Activated CD8-positive, alpha-beta T cell treated with anti-CD3 and anti-CD28 coated beads for 36 hours (primary cell): ENCODE data around the gene EFCAB6. TPM values are rescaled to one million over a fixed set of nuclear protein-coding genes. Genes with fewer than 3 reads are reported as not detected.

Source experiments
- ATAC-seq: fragments of 200-7000 bp; cut with Tn5 transposase; one replicate; pipeline ENCODE4 v1.10.0; 2021; ENCODE audit warnings: mild to moderate bottlenecking, moderate library complexity
- CTCF ChIA-PET: fragments of 350-600 bp; sonication (Branson Sonifier 250); formaldehyde crosslinking; loops from one replicate; lab custom pipeline; 2021; ENCODE audit warnings: antibody characterized with exemption; lab: Charles Lee
- POLR2A ChIA-PET: fragments of 350-600 bp; sonication (Branson Sonifier 250); formaldehyde crosslinking; loops from one replicate; lab custom pipeline; 2021; ENCODE audit warnings: antibody characterized with exemption; lab: Charles Lee
- DNase-seq: peaks from one replicate; pipeline ENCODE4 v3.0.0-alpha.2; 2020
- H3K27ac Mint-ChIP-seq: one replicate; pipeline ENCODE4 v1.8.0; 2021; ENCODE audit warnings: mild to moderate bottlenecking, mixed read lengths
- H3K27me3 Mint-ChIP-seq: one replicate; pipeline ENCODE4 v1.8.0; 2021; ENCODE audit warnings: mixed read lengths
- H3K36me3 Mint-ChIP-seq: one replicate; pipeline ENCODE4 v1.8.0; 2021; ENCODE audit warnings: low read depth, mixed read lengths
- H3K4me1 Mint-ChIP-seq: one replicate; pipeline ENCODE4 v1.8.0; 2021; ENCODE audit warnings: low read depth, mixed read lengths
- H3K4me3 Mint-ChIP-seq: one replicate; pipeline ENCODE4 v1.8.0; 2021; ENCODE audit warnings: mild to moderate bottlenecking, moderate library complexity, mixed read lengths
- H3K9me3 Mint-ChIP-seq: one replicate; pipeline ENCODE4 v1.8.0; 2021; ENCODE audit warnings: mixed read lengths
- intact Hi-C: fragments of 100-400 bp; cut with micrococcal nuclease; formaldehyde crosslinking; loops from one replicate; pipeline ENCODE4 v1.10.0; 2022
- total RNA-seq, 2 experiments: library from RNA; stranded (reverse); gene quantifications; one replicate each; pipeline ENCODE4 v1.2.3, GENCODE V29; 2021
- TF ChIP-seq, protein P1 (sequence below): fragments of 200-600 bp; IDR thresholded peaks from one replicate; pipeline ENCODE4 v1.8.0; 2022; ENCODE audit warnings: antibody characterized with exemption, mild to moderate bottlenecking

Gene EFCAB6
- total RNA-seq, 2 experiments from 2014 or later, result 0.16 to 0.29 TPM

DNA sequence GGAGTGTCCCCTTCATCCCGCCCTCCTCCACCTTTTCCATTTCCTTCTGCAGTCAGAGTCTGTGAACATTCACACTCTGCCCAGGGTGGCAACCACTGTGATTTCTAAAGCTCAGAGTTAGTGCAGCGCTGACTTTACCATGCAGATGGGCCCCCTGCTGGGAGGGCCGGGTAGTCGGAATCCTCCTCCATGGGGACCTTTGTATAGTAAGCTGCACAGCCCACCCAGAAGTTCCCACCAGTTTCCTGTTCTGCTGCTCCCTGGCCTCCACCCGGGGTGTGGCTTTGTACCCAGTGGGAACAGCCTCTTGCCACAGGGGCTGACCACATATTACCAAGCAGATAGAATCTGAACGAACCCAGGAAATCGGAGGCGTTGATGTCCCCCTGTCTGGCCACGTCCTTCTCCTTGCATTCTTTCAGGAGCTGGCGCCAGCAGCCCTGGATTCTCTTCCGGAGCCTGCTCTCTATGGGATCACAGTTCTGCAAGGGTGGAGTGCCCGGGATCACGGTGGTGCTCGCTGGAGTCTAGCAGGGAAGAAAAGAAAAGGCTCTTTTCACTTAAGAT lies 275.0 kb downstream of the EFCAB6 start:
- TF ChIP-seq, protein P1, sequence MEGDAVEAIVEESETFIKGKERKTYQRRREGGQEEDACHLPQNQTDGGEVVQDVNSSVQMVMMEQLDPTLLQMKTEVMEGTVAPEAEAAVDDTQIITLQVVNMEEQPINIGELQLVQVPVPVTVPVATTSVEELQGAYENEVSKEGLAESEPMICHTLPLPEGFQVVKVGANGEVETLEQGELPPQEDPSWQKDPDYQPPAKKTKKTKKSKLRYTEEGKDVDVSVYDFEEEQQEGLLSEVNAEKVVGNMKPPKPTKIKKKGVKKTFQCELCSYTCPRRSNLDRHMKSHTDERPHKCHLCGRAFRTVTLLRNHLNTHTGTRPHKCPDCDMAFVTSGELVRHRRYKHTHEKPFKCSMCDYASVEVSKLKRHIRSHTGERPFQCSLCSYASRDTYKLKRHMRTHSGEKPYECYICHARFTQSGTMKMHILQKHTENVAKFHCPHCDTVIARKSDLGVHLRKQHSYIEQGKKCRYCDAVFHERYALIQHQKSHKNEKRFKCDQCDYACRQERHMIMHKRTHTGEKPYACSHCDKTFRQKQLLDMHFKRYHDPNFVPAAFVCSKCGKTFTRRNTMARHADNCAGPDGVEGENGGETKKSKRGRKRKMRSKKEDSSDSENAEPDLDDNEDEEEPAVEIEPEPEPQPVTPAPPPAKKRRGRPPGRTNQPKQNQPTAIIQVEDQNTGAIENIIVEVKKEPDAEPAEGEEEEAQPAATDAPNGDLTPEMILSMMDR, result no peak
- Mint-ChIP-seq H3K4me1 (no peaks in the 10 kb centered on the region), H3K9me3 (no peaks in the 10 kb centered on the region), H3K36me3 (no peaks in the 10 kb centered on the region), H3K27me3 (peaks cover 12% of the 10 kb centered on the region), H3K4me3 (no peak overlapping the region), H3K27ac (no peak overlapping the region)
- POLR2A ChIA-PET, result no interaction called here
- intact Hi-C loops, result no loop called here
- ATAC-seq (no peak), DNase-seq (peak; percentile 12)
- CTCF ChIA-PET, result interaction anchor here (1.1 kb wide), 1 partner anchor 11 kb away, joined by 5 read pairs; no protein-coding TSS in a partner anchor

DNA sequence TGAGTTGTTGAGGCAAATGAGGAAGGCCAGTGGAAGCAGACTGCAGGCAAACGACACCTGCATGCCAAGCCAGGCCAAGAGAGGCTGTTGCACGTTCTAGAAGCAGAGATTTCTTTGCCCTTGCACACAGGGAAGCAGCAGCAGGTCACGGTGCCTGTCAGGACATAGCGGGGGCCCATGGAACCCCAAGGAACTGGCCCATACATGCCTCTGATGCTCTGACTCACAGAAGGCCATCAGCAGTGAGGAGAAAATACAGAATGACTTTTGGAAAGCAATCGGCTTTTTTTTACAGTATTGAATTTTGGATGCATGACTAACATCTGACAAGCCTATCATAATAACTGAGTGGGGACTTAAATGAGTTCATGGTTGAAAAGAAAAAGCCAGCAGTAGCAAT lies 276.4 kb downstream of the EFCAB6 start:
- ATAC-seq (no peak), DNase-seq (no peak)
- H3K4me1 Mint-ChIP-seq, result no peaks in the 10 kb centered on the region
- no peaks in the 10 kb centered on the region for H3K9me3 Mint-ChIP-seq
- H3K36me3 Mint-ChIP-seq, result no peaks in the 10 kb centered on the region
- no peak overlapping the region for H3K4me3 Mint-ChIP-seq
- H3K27ac Mint-ChIP-seq, result no peak overlapping the region
- intact Hi-C loops, result no loop called here
- POLR2A ChIA-PET, result no interaction called here
- peaks cover 8% of the 10 kb centered on the region for H3K27me3 Mint-ChIP-seq
- CTCF ChIA-PET, result no interaction called here
- TF ChIP-seq, protein P1, result no peak

DNA sequence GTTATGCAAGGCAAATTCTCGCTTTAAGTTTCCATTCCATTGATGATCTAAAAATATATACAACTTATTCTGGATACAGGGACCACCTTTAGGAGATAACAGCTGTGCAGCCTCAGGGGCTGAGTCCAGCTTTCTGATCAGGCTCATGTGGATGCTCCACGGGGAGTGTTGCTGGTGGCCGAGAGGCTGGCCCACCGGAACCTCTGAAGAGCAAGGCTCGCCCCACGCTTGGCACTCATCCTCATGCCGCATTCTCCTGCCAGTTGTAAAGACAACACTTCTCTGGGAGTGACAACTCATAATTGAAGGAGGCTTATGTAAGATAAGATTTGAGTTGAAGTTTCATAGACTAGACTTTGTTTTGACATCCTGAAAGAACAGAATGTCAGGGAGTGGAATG lies 276.8 kb downstream of the EFCAB6 start:
- H3K27me3 Mint-ChIP-seq, result peaks cover 8% of the 10 kb centered on the region
- H3K4me1 Mint-ChIP-seq, result no peaks in the 10 kb centered on the region
- ChIA-PET CTCF (no interaction called here), POLR2A (no interaction called here)
- DNase-seq (no peak), ATAC-seq (no peak)
- H3K36me3 Mint-ChIP-seq, result no peaks in the 10 kb centered on the region
- no peaks in the 10 kb centered on the region for H3K9me3 Mint-ChIP-seq
- TF ChIP-seq, protein P1, result no peak
- no peak overlapping the region for H3K4me3 Mint-ChIP-seq
- H3K27ac Mint-ChIP-seq, result no peak overlapping the region
- intact Hi-C loops, result no loop called here

GRCh38 chr22:43534916-43535315 lies 277.2 kb downstream of the EFCAB6 start:
- TF ChIP-seq, protein P1, result no peak
- ChIA-PET POLR2A (interaction anchor here (0.7 kb wide), 1 partner anchor 38 kb away, joined by 3 read pairs; no protein-coding TSS in a partner anchor), CTCF (no interaction called here)
- Mint-ChIP-seq H3K4me3 (no peak overlapping the region), H3K27me3 (peaks cover 8% of the 10 kb centered on the region), H3K27ac (no peak overlapping the region), H3K4me1 (no peaks in the 10 kb centered on the region), H3K9me3 (no peaks in the 10 kb centered on the region), H3K36me3 (no peaks in the 10 kb centered on the region)
- no peak for ATAC-seq
- DNase-seq, result no peak
- intact Hi-C loops, result no loop called here

- DNase-seq, result no peak
- TF ChIP-seq, protein P1, result no peak
- ChIA-PET CTCF (no interaction called here), POLR2A (interaction anchor here (0.9 kb wide), 1 partner anchor 22 kb away, joined by 3 read pairs; no protein-coding TSS in a partner anchor)
- Mint-ChIP-seq H3K27ac (no peak overlapping the region), H3K4me3 (no peak overlapping the region), H3K4me1 (no peaks in the 10 kb centered on the region), H3K27me3 (peaks cover 8% of the 10 kb centered on the region), H3K9me3 (no peaks in the 10 kb centered on the region), H3K36me3 (no peaks in the 10 kb centered on the region)
- no peak for ATAC-seq
- intact Hi-C loops, result no loop called here
Observed at GRCh38 chr22:43533656-43534428, 278.3 kb downstream of the EFCAB6 start.
